ENCODE measurements around the gene AMMECR1. TPM values are rescaled to one million over a fixed set of nuclear protein-coding genes. Genes with fewer than 3 reads are reported as not detected.

AMMECR1 gene
- total and polyA plus RNA-seq, 2 of the 4 experiments (the other 2 are of a cell fraction): 7.0 to 11.3 TPM

GRCh38 chrX:110315551-110315950, 2.3 kb downstream of the AMMECR1 start:
- H2BK20ac ChIP-seq (ENCODE audit: low read depth, low read length): no peak overlapping the region
- H3K36me3 ChIP-seq (ENCODE audit: control insufficient read depth, insufficient read depth, low read length): no peaks in the 10 kb centered on the region
- no peak overlapping the region for H3K18ac ChIP-seq (ENCODE audit: low read depth, low read length)
- H3K27me3 ChIP-seq (ENCODE audit: control insufficient read depth, insufficient read depth, low read length): peaks cover 3% of the 10 kb centered on the region; the same call in 1 of the 2 replicates
- H4K8ac ChIP-seq (ENCODE audit: low read depth in 2 of 2, low read length in 2 of 2): no peak overlapping the region
- no peak overlapping the region for H2AK5ac ChIP-seq (ENCODE audit: low read depth, low read length)
- dilution Hi-C loops (cut with HindIII; ENCODE audit: low sequenced_read_pairs, unreplicated experiment) (no loop called here), in situ Hi-C loops (cut with MboI; ENCODE audit: low sequenced_read_pairs) (no loop called here), intact Hi-C loops (cut with micrococcal nuclease) (loop anchor here (5.0 kb wide), 3 partner anchors 73 to 133 kb away; no protein-coding TSS in a partner anchor)
- no peak overlapping the region for H2AK9ac ChIP-seq (replicated peaks; ENCODE audit: low read depth, low read length, poor library complexity)
- 40% methylated on average over 1 of the region's 1 CpG; no CpG with 5 or more reads in 1 of the 2 experiments for WGBS, 2 experiments (ENCODE audit: extremely low coverage in 2 of 2, insufficient read length in 1 of 2)
- H3K56ac ChIP-seq (ENCODE audit: extremely low read depth, insufficient read depth, low read length): no peak overlapping the region
- H3K4ac ChIP-seq (ENCODE audit: low read depth, low read length): no peak overlapping the region
- no peak overlapping the region for H3K27ac ChIP-seq (ENCODE audit: insufficient read depth, low read length)
- ATAC-seq (ENCODE audit: low read depth) (no peak), DNase-seq (no peak)
- H2BK15ac ChIP-seq (ENCODE audit: low read depth, low read length): no peak overlapping the region
- peak overlapping the region; percentile 99 for H3K4me3 ChIP-seq (ENCODE audit: insufficient read depth, low read depth, low read length)
- peak overlapping the region; percentile 93 for H3K4me2 ChIP-seq (ENCODE audit: low read depth, low read length)
- H4K91ac ChIP-seq (ENCODE audit: insufficient read depth, low read depth, low read length): no peak overlapping the region
- H2BK5ac ChIP-seq (ENCODE audit: low read depth, low read length, poor library complexity, severe bottlenecking): no peak overlapping the region
- no peaks in the 10 kb centered on the region for H3K9me3 ChIP-seq (ENCODE audit: control insufficient read depth, insufficient read depth, low read length)
- peaks cover 0 to 7% of the 10 kb centered on the region in 2 experiments; a peak in 1 of 4 replicates for H3K79me1 ChIP-seq (ENCODE audit: low read depth in 1 of 2, low read length in 2 of 2)
- ChIA-PET CTCF (interaction anchor here (0.7 to 1.0 kb wide), 2 partner anchors 70 to 155 kb away, joined by 3 to 4 read pairs; no protein-coding TSS in a partner anchor), POLR2A (ENCODE audit: unreplicated experiment) (no interaction called here)
- H3K4me1 ChIP-seq (ENCODE audit: control insufficient read depth, insufficient read depth, low read length): no peaks in the 10 kb centered on the region; the same call in 1 of the 2 replicates
- no peak overlapping the region for H3K14ac ChIP-seq (replicated peaks; ENCODE audit: low read depth, low read length)
- no peaks in the 10 kb centered on the region for H3K9me1 ChIP-seq (ENCODE audit: insufficient read depth, low read length)
- H4K20me1 ChIP-seq (ENCODE audit: insufficient read depth, low read length): no peaks in the 10 kb centered on the region; the same call in 1 of the 2 replicates
- no TSS peak for BruUV-seq (replicated peaks)
- 0 out of 2 replicates have a peak overlapping the region, but pooled peaks have one; percentile 24 for H3K23ac ChIP-seq (ENCODE audit: low read depth, low read length)
- H4K5ac ChIP-seq (ENCODE audit: low read depth, low read length): no peak overlapping the region
- H3K9ac ChIP-seq (ENCODE audit: low read depth, low read length): peak overlapping the region; percentile 1; the same call in 1 of the 2 replicates
- H2AFZ ChIP-seq (replicated peaks; ENCODE audit: low read length, poor library complexity): no peak overlapping the region
- no peak overlapping the region for H2BK120ac ChIP-seq (ENCODE audit: low read depth, low read length)
- no peak for TF ChIP-seq SMC3 (IDR thresholded peaks at IDR 0.05; ENCODE audit: low read depth, low read length)
- TF ChIP-seq RCOR1 (IDR thresholded peaks at IDR 0.05; ENCODE audit: insufficient replicate concordance, low read length): no peak
- TF ChIP-seq CEBPB (IDR thresholded peaks at IDR 0.05; ENCODE audit: low read depth, low read length): no peak
- no peak for TF ChIP-seq RFX5 (IDR thresholded peaks at IDR 0.05; ENCODE audit: low read depth, low read length)
- TF ChIP-seq FOS (IDR thresholded peaks at IDR 0.05; ENCODE audit: low read depth, low read length): no peak
- no peak for TF ChIP-seq MAFK (IDR thresholded peaks at IDR 0.05; ENCODE audit: low read depth, low read length)
- TF ChIP-seq, protein P1, sequence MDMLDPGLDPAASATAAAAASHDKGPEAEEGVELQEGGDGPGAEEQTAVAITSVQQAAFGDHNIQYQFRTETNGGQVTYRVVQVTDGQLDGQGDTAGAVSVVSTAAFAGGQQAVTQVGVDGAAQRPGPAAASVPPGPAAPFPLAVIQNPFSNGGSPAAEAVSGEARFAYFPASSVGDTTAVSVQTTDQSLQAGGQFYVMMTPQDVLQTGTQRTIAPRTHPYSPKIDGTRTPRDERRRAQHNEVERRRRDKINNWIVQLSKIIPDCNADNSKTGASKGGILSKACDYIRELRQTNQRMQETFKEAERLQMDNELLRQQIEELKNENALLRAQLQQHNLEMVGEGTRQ (IDR thresholded peaks at IDR 0.05; ENCODE audit: low read depth, low read length): no peak
- TF ChIP-seq CTCF (conservative IDR thresholded peaks at IDR 0.05; ENCODE audit: low read depth, low read length): no peak
- no peak for TF ChIP-seq CHD1 (IDR thresholded peaks at IDR 0.05; ENCODE audit: low read depth, low read length)
- TF ChIP-seq MAZ (IDR thresholded peaks at IDR 0.05; ENCODE audit: borderline replicate concordance, low read depth, low read length): no peak
- TF ChIP-seq MXI1 (IDR thresholded peaks at IDR 0.05; ENCODE audit: borderline replicate concordance, low read depth, low read length): no peak
- TF ChIP-seq, protein P2, sequence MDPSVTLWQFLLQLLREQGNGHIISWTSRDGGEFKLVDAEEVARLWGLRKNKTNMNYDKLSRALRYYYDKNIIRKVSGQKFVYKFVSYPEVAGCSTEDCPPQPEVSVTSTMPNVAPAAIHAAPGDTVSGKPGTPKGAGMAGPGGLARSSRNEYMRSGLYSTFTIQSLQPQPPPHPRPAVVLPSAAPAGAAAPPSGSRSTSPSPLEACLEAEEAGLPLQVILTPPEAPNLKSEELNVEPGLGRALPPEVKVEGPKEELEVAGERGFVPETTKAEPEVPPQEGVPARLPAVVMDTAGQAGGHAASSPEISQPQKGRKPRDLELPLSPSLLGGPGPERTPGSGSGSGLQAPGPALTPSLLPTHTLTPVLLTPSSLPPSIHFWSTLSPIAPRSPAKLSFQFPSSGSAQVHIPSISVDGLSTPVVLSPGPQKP (IDR thresholded peaks at IDR 0.05; ENCODE audit: borderline replicate concordance, low read depth, low read length): no peak
- no peak for TF ChIP-seq POLR2A (IDR thresholded peaks at IDR 0.05; ENCODE audit: low read depth, low read length)
- no peak for TF ChIP-seq NFE2L2 (IDR thresholded peaks at IDR 0.05; ENCODE audit: low read depth, low read length)
- TF ChIP-seq BHLHE40 (IDR thresholded peaks at IDR 0.05; ENCODE audit: low read depth, low read length): no peak
- TF ChIP-seq RAD21 (IDR thresholded peaks at IDR 0.05; ENCODE audit: low read length): no peak
